Hepatic stellate cell (primary cell): Measurements from ENCODE around the gene ARHGAP26.

ENCODE experiments used
- DNase-seq: peaks from one replicate; pipeline ENCODE4 v3.0.0; 2011; ENCODE audit warnings: low spot score

Gene ARHGAP26

GRCh38 chr5:143222287-143223231 is 452.4 kb downstream of the ARHGAP26 start:
- peak; percentile 84 for DNase-seq

GRCh38 chr5:143224672-143225071 is 454.5 kb downstream of the ARHGAP26 start:
- no peak for DNase-seq

DNA sequence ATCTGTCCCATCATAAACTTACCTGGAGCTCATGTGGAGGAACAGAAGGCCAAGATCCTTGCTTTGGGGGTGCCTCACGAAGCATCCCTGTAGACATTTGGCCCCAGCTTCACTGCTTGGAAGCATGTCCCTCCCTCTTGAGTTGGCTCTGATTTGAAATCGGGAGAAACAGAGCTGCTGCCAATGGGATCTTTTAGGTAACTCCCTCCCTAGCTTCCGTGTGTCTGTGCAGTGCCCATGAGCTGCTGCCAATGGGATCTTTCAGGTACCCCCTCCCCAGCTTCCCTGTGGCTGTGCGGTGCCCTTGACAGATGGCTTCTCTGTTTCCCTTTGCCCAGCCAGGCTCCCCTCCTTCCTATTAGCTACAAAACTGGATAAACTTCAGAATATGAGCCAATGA is 455.3 kb downstream of the ARHGAP26 start:
- no peak for DNase-seq

DNA sequence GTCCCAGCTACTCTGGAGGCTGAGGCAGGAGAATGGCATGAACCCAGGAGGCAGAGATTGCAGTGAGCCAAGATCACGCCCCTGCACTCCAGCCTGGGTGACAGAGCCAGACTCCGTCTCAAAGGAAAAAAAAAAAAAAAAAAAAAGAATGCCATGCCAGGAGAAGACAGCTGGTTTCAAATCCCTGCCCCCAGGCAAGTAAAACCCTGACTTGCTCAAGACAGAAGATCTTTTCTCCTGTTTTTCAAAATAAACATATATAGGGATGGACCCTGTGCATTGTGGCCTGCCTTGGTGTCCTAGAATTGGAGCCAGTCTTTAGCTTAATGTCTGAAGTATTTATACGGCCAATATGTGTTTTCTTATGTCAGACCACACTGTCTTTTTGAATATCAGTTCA is 456.2 kb downstream of the ARHGAP26 start:
- no peak for DNase-seq

DNA sequence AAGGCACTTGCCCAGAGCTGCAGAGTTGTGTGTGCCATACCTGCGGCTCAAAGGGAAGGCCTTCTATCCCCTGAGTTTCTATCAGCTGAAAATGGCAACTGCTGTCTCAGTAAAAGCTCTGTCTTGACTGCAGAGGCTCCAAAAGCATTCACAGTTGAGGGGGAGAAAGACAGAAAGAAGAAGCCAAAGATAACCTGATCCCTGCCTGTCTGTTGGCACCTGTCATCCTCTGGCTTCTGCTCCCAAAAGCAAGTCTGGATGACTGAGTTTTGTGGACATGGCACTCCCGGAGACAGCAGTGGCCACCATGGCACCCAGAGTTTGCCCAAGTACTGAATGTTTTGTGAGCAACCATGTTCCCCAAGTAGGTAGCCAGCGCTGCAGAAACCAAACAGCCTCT is 456.7 kb downstream of the ARHGAP26 start:
- DNase-seq: no peak

- no peak for DNase-seq
Measured at GRCh38 chr5:143227301-143227700, 457.1 kb downstream of the ARHGAP26 start.

GRCh38 chr5:143228597-143229293 is 458.6 kb downstream of the ARHGAP26 start:
- no peak for DNase-seq

GRCh38 chr5:143229426-143229895 is 459.3 kb downstream of the ARHGAP26 start:
- DNase-seq: no peak

DNA sequence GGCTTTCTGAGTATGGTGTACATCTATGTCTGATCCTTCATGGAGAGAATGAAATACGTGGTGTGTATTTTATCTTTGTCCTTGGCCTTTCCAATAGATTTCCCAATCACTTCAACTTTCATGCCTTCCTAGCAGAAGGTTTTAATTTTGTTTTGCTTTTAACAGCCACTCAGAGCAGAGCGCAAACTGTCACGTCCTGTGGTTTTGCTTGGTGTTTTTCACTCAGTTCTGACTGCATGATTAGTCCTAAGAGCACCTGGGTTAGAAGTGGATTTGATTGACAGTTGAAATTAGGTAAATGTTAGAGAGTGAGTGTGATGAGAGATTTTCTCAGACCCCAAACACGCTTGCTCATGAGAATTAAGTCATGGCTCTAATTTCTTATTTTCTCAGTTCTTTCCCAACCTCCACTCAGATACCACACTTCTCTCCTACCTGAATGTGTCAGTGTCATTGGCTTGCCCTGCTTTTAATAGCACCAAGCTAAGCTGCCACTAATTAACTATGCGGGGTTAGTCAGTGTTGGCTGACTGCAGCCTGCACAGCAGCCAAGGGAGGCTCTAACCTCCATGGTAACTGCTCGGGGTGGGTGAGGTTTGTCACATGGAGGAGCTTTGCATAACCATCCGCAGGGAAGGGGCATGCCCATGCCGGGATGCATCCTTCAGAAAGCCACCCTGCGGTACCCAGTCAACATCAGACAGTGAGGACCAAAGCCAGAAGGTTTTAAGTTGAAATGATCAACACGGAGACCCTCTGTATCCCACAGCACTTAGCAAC is 459.9 kb downstream of the ARHGAP26 start:
- DNase-seq: no peak

GRCh38 chr5:143230676-143230996 is 460.5 kb downstream of the ARHGAP26 start:
- DNase-seq: no peak

- no peak for DNase-seq
Measured at GRCh38 chr5:143231416-143231815, 461.2 kb downstream of the ARHGAP26 start.

DNA sequence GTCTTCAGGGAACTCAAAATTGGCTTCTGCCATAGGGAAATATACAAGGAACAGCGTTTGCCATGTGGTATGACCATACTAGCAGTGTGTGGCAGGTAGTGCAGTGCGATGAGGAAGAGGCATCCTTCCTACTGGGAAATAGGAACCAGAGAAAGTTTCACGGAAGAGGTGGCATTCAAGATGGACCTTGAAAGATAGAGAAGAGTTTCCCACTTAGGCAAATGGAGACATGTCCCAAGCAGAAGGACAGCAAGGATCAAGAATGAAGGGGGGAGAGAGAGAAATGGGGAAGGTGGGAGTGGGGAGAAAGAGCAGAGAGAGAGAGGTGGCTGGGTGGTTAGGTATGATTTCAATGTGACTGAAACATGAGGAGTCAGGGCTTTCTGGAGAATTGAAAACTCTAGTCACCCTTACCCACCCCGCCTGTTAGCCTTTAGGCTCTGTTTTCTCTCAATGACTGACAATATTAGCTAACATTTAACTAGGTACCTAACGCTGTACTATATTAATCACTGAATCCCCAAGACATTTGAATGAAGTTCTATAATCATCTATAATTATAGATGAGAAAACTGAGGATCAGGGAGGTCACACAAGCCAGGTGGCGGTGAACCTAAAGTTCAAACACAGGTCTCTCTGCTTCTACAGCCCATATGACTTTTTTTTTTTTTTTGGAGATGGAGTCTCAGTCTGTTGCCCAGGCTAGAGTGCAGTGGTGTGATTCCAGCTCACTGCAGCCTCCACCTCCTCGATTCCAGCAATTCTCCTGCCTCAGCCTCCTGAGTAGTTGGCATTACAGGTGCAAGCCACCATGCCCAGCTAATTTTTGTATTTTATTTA is 462.0 kb downstream of the ARHGAP26 start:
- DNase-seq: no peak

- DNase-seq: no peak
Measured at GRCh38 chr5:143233031-143233430, 462.9 kb downstream of the ARHGAP26 start.

GRCh38 chr5:143234162-143234842 is 464.1 kb downstream of the ARHGAP26 start:
- no peak for DNase-seq

DNA sequence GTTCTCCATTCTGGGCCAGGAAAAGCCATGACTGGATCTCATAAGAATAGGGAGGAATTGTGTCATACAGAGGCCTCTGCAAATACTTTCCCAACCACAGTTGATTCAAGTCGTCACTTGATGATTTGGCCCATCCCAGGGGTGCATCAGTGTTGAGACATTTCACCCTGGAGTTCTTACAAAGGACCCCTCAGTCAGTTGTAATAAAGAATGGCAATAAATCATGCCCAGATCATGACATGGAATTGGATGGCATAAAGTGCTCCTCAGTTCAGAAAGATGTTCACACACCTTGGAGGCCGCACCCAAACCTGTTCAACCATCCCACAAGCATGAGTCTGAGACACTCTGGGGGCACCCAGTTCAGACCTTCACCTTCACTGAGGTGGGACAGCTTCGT is 465.2 kb downstream of the ARHGAP26 start:
- peak; percentile 75 for DNase-seq

DNA sequence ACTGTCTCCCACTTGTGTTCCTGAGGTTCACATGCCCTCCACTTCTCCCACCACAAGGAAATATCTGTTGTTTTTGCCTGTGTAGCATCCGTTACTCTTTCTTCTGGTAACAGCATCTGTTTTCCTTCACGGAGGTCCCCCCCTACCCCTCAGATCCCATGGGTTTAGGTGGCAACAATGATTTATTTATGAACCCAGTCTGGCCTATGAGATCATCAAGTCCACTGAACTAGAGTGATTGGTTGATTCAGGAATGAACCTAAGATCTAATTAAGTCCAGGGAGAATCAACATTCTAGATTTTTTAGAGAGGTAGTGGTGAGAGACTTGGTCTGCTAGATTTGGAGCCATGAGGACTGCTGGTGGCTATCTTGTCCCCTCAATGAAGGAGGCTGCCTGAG is 466.5 kb downstream of the ARHGAP26 start:
- no peak for DNase-seq

DNA sequence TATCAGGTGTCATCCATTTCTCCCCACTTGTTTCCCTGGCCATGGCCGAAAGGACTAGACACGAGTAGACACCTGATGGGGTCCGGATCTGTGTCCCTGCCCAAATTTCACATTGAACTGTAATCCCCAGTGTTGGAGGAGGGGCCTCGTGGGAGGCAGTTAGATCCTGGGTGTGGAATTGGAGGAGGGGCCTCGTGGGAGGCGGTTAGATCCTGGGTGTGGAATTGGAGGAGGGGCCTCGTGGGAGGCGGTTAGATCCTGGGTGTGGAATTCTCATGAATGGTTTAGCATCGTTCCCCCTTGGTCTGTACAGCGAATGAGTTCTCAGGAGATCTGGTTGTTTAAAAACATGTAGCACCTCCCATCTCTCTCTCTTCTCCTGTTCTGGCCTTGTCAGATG is 467.5 kb downstream of the ARHGAP26 start:
- no peak for DNase-seq

DNA sequence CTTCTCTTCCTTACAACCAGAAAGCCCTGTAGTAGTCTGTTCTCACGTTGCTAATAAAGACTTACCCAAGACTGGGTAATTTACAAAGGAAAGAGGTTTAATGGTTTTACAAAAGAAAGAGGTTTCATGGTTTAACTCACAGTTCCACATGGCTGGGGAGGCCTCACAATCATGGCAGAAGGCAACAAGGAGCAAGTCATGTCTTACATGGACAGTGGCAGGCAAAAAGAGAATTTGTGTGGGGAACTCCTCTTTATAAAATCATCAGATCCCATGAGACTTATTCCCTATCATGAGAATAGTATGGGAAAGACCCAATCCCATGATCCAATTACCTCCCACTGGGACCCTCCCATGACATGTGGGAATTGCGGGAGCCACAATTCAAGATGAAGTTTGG is 468.4 kb downstream of the ARHGAP26 start:
- DNase-seq: no peak

DNA sequence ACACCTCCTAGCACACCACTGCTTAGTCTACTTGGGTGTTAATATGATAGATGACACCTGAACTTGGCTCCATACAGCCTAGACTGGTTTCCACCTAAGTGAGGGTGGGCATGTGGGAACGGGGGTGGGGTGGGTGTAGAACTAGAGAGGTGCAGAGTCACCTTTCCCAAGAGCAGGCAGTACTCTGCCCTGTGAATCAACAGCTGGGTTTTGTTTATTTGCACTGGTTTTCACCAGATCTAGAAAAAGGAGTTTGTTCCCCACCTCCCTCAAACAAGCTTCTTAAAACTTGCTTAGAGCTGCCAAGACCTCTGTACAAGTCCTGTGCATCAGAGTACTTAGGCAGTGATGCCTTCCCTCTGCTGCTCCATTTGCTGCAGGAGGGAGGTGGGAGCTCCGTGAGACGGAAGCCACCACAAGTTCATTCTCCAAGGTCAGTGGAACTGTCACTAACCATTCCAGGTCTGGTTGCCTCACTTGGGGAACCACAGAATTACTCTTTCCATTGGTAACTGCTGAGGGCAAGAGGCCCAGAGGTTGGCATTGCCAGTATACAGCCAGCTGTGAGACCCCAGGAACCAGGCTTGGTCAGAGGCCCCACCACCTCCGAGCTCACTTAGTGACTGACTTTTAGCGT is 469.8 kb downstream of the ARHGAP26 start:
- no peak for DNase-seq

- no peak for DNase-seq
Measured at GRCh38 chr5:143241892-143242291, 471.7 kb downstream of the ARHGAP26 start.

DNA sequence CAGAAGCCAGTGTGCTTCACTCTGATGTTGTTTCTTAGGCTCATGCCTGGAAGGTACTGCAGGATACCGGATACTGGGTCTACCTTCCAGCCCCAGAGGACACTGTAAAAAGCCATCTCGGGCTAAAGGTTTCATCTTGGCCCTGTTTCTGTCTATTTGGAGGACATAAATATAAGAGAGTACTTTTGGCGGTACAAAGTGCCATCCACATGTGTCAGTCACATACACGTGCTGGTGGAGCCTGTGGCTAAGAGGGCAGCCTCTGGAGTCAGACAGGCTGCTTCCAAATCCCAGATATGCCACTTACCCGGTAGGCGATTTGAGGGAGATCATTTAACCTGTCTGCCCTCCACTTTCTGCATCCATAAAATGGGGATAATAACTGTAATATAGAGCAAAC is 472.9 kb downstream of the ARHGAP26 start:
- no peak for DNase-seq
